ENCODE results near the gene SMAD6. TPM values are rescaled to one million over a fixed set of nuclear protein-coding genes. Genes with fewer than 3 reads are reported as not detected.

SMAD6 gene
- total RNA-seq, 1 experiment from 2014 or later, result 19.9 TPM

GRCh38 chr15:66803749-66804148, 101.7 kb downstream of the SMAD6 start:
- Histone ChIP-seq H3K9me3 (ENCODE audit: low read length) (no peaks in the 10 kb centered on the region), H3F3A (ENCODE audit: low read length, unreplicated experiment) (no peaks in the 10 kb centered on the region), H3K79me2 (ENCODE audit: low read length) (no peaks in the 10 kb centered on the region), H3K9me2 (replicated peaks; ENCODE audit: low read length) (no peaks in the 10 kb centered on the region), H3K4me2 (ENCODE audit: low read length) (peak overlapping the region; percentile 44), H3K27me3 (ENCODE audit: low read length) (no peaks in the 10 kb centered on the region), H4K20me1 (ENCODE audit: low read length) (no peaks in the 10 kb centered on the region), H3K4me1 (ENCODE audit: insufficient read depth, low read length) (peaks cover 51% of the 10 kb centered on the region), H2AFZ (ENCODE audit: low read length) (peak overlapping the region; percentile 10; the same call in 1 of the 2 replicates), H3K27ac (ENCODE audit: low read length) (peak overlapping the region; percentile 85), H3K4me3 (ENCODE audit: low read length) (no peak overlapping the region), H3K9ac (ENCODE audit: low read length) (peak overlapping the region; percentile 11; the same call in 1 of the 2 replicates), H3K36me3 (ENCODE audit: low read depth, low read length) (no peaks in the 10 kb centered on the region)
- ATAC-seq, result no peak
- ChIA-PET CTCF (interaction anchor here (0.6 kb wide), 1 partner anchor 21 kb away, joined by 3 read pairs; no protein-coding TSS in a partner anchor), POLR2A (ENCODE audit: unreplicated experiment) (no interaction called here)
- no TSS peak for BruUV-seq (replicated peaks)
- intact Hi-C loops (cut with micrococcal nuclease), result loop anchor here (2.0 to 5.0 kb wide), 2 partner anchors 29 to 49 kb away; no protein-coding TSS in a partner anchor
- TF ChIP-seq EZH2 (IDR thresholded peaks at IDR 0.05; ENCODE audit: low read length, unreplicated experiment) (no peak), CTCF (conservative IDR thresholded peaks at IDR 0.05; ENCODE audit: low read depth, low read length) (no peak), EZH2phosphoT487 (IDR thresholded peaks at IDR 0.05; ENCODE audit: borderline replicate concordance, low read length) (no peak)
- no peak for DNase-seq

- ChIA-PET CTCF (no interaction called here), POLR2A (ENCODE audit: unreplicated experiment) (no interaction called here)
- intact Hi-C loops (cut with micrococcal nuclease), result no loop called here
- DNase-seq (no peak), ATAC-seq (no peak)
- no peak overlapping the region for H3K4me3 ChIP-seq (ENCODE audit: low read length)
- H3K27me3 ChIP-seq (ENCODE audit: low read length), result no peaks in the 10 kb centered on the region
- no peak for TF ChIP-seq CTCF (conservative IDR thresholded peaks at IDR 0.05; ENCODE audit: low read depth, low read length)
- TF ChIP-seq EZH2 (IDR thresholded peaks at IDR 0.05; ENCODE audit: low read length, unreplicated experiment), result no peak
- TF ChIP-seq EZH2phosphoT487 (IDR thresholded peaks at IDR 0.05; ENCODE audit: borderline replicate concordance, low read length), result no peak
- H3K27ac ChIP-seq (ENCODE audit: low read length), result no peak overlapping the region
- H3K4me1 ChIP-seq (ENCODE audit: insufficient read depth, low read length), result peaks cover 44% of the 10 kb centered on the region
- no peaks in the 10 kb centered on the region for H3K36me3 ChIP-seq (ENCODE audit: low read depth, low read length)
- H4K20me1 ChIP-seq (ENCODE audit: low read length), result no peaks in the 10 kb centered on the region
- no TSS peak for BruUV-seq (replicated peaks)
- H3K79me2 ChIP-seq (ENCODE audit: low read length), result no peaks in the 10 kb centered on the region
- H3K4me2 ChIP-seq (ENCODE audit: low read length), result no peak overlapping the region
- no peaks in the 10 kb centered on the region for H3K9me3 ChIP-seq (ENCODE audit: low read length)
- no peaks in the 10 kb centered on the region for H3F3A ChIP-seq (ENCODE audit: low read length, unreplicated experiment)
- H2AFZ ChIP-seq (ENCODE audit: low read length), result no peak overlapping the region
- no peak overlapping the region for H3K9ac ChIP-seq (ENCODE audit: low read length)
- no peaks in the 10 kb centered on the region for H3K9me2 ChIP-seq (replicated peaks; ENCODE audit: low read length)
Measured at GRCh38 chr15:66805202-66805885, 103.3 kb downstream of the SMAD6 start.

- H3K27ac ChIP-seq (ENCODE audit: low read length), result no peak overlapping the region
- H2AFZ ChIP-seq (ENCODE audit: low read length), result no peak overlapping the region
- no peaks in the 10 kb centered on the region for H4K20me1 ChIP-seq (ENCODE audit: low read length)
- POLR2A ChIA-PET (ENCODE audit: unreplicated experiment), result no interaction called here
- H3K27me3 ChIP-seq (ENCODE audit: low read length), result no peaks in the 10 kb centered on the region
- CTCF ChIA-PET, result no interaction called here
- no peak overlapping the region for H3K4me2 ChIP-seq (ENCODE audit: low read length)
- no peak for DNase-seq
- H3K79me2 ChIP-seq (ENCODE audit: low read length), result no peaks in the 10 kb centered on the region
- peaks cover 16% of the 10 kb centered on the region for H3K4me1 ChIP-seq (ENCODE audit: insufficient read depth, low read length)
- BruUV-seq (replicated peaks), result no TSS peak
- H3K9me2 ChIP-seq (replicated peaks; ENCODE audit: low read length), result no peaks in the 10 kb centered on the region
- H3K4me3 ChIP-seq (ENCODE audit: low read length), result no peak overlapping the region
- H3K9ac ChIP-seq (ENCODE audit: low read length), result no peak overlapping the region
- no peak for TF ChIP-seq CTCF (conservative IDR thresholded peaks at IDR 0.05; ENCODE audit: low read depth, low read length)
- TF ChIP-seq EZH2phosphoT487 (IDR thresholded peaks at IDR 0.05; ENCODE audit: borderline replicate concordance, low read length), result no peak
- no peak for TF ChIP-seq EZH2 (IDR thresholded peaks at IDR 0.05; ENCODE audit: low read length, unreplicated experiment)
- intact Hi-C loops (cut with micrococcal nuclease), result no loop called here
- H3K36me3 ChIP-seq (ENCODE audit: low read depth, low read length), result no peaks in the 10 kb centered on the region
- no peaks in the 10 kb centered on the region for H3F3A ChIP-seq (ENCODE audit: low read length, unreplicated experiment)
- ATAC-seq, result no peak
- H3K9me3 ChIP-seq (ENCODE audit: low read length), result no peaks in the 10 kb centered on the region
Measured at GRCh38 chr15:66808181-66808824, 106.3 kb downstream of the SMAD6 start.
